GM20431 (cell line): ENCODE results near the gene ABI2.
"Not testable (repeated sequence)": the region's sequence is repeated elsewhere in the genome, so short reads cannot be mapped to it uniquely, and the experiment has no call there.

ENCODE experiments used
- in situ Hi-C: fragments of 300-500 bp; cut with MseI, MboI; formaldehyde crosslinking; loops from one replicate; pipeline ENCODE4 v1.15.0; 2020; ENCODE audit warnings: low sequenced_read_pairs; ENCODE audit not compliant: unreplicated experiment

The ABI2 gene

GRCh38 chr2:203352604-203353255 lies 24.5 kb downstream of the ABI2 start:
- in situ Hi-C loops: no loop called here

- in situ Hi-C loops: no loop called here
Observed at GRCh38 chr2:203354966-203355365, 26.8 kb downstream of the ABI2 start.

GRCh38 chr2:203359450-203359849 lies 31.3 kb downstream of the ABI2 start:
- in situ Hi-C loops: no loop called here

GRCh38 chr2:203360833-203361430 lies 32.7 kb downstream of the ABI2 start:
- in situ Hi-C loops: no loop called here

GRCh38 chr2:203361495-203361894 lies 33.3 kb downstream of the ABI2 start:
- in situ Hi-C loops: no loop called here

- in situ Hi-C loops: no loop called here
Observed at GRCh38 chr2:203361922-203362321, 33.7 kb downstream of the ABI2 start.

- in situ Hi-C loops: no loop called here
Observed at GRCh38 chr2:203366639-203367466, 38.7 kb downstream of the ABI2 start.

GRCh38 chr2:203372706-203373105 lies 44.5 kb downstream of the ABI2 start:
- in situ Hi-C loops: not testable (repeated sequence)

GRCh38 chr2:203376173-203376572 lies 48.0 kb downstream of the ABI2 start:
- in situ Hi-C loops: no loop called here

- in situ Hi-C loops: no loop called here
Observed at GRCh38 chr2:203379156-203379555, 51.0 kb downstream of the ABI2 start.

GRCh38 chr2:203383038-203383437 lies 54.8 kb downstream of the ABI2 start:
- in situ Hi-C loops: no loop called here

- in situ Hi-C loops: not testable (repeated sequence)
Observed at GRCh38 chr2:203388153-203388552, 60.0 kb downstream of the ABI2 start.

- in situ Hi-C loops: no loop called here
Observed at GRCh38 chr2:203394519-203395227, 66.5 kb downstream of the ABI2 start.

- in situ Hi-C loops: no loop called here
Observed at GRCh38 chr2:203395858-203396257, 67.7 kb downstream of the ABI2 start.

- in situ Hi-C loops: no loop called here
Observed at GRCh38 chr2:203396667-203397066, 68.5 kb downstream of the ABI2 start.

- in situ Hi-C loops: no loop called here
Observed at GRCh38 chr2:203399031-203399430, 70.8 kb downstream of the ABI2 start.

- in situ Hi-C loops: no loop called here
Observed at GRCh38 chr2:203400805-203401585, 72.8 kb downstream of the ABI2 start.

GRCh38 chr2:203404996-203405395 lies 76.8 kb downstream of the ABI2 start:
- in situ Hi-C loops: no loop called here

- in situ Hi-C loops: no loop called here
Observed at GRCh38 chr2:203407496-203407895, 79.3 kb downstream of the ABI2 start.
